NCI-H2107 treated with DMSO at 0.1 percent for 48 hours (cell line): ENCODE results near the gene RAB5IF.
A peak's percentile ranks its signal among the peaks of the same experiment; 100 is the strongest.
"Not testable (repeated sequence)": the region's sequence is repeated elsewhere in the genome, so short reads cannot be mapped to it uniquely, and the experiment has no call there.

Experiments used
- DNase-seq: peaks from one replicate; lab custom pipeline; 2025; ENCODE audit not compliant: unreplicated experiment; lab: John Stamatoyannopoulos, UW

RAB5IF gene

GRCh38 chr20:36585410-36586125 lies 20.0 kb upstream of the RAB5IF start:
- DNase-seq, result peak; percentile 60

DNA sequence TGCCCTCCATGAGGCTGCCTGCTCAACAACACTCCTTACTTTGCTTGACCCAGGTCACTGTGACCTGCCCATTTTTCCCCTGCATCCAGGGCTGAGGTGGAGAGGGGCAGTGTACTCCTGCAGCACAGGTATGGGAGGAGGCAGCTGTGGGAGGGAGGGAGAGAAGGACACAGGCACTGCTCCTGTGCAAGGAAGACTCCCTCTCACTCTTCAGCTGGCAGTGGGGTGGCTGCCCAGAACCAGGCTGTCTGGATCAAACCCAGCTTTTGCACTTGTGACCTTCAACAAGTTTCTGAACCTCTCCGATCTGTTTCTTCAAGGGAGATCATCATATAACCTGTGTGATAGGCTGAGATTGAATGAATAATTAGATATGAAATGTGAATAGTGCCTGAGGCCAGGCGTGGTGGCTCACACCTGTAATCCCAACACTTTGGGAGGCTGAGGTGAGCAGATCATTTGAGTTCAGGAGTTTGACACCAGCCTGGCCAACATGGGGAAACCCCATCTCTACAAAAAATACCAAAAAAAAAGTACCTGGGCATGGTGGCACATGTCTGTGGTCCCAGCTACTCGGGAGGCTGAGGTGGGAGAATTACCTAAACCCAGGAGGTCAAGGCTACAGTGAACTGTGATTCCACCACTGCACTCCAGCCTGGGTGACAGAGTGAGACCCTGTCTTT lies 18.1 kb upstream of the RAB5IF start:
- no peak for DNase-seq

DNA sequence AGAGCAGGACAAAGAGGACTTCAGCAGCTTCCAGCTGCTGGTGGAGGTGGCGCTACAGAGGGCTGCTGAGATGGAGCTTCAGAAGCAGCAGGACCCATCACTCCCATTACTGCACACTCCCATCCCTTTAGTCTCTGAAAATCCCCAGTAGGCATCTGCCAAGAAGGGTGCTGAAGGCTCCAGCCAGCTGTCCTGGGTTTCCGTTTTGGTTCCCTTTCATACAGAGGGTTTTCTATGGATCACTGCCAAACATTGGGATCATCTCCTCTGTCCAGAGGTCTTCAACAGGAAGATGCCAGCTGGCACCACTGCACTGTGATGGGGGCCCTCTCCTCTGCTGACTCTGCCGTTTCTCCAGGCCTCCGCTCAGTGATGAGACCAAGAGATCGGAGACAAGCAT lies 14.3 kb upstream of the RAB5IF start:
- no peak for DNase-seq

DNA sequence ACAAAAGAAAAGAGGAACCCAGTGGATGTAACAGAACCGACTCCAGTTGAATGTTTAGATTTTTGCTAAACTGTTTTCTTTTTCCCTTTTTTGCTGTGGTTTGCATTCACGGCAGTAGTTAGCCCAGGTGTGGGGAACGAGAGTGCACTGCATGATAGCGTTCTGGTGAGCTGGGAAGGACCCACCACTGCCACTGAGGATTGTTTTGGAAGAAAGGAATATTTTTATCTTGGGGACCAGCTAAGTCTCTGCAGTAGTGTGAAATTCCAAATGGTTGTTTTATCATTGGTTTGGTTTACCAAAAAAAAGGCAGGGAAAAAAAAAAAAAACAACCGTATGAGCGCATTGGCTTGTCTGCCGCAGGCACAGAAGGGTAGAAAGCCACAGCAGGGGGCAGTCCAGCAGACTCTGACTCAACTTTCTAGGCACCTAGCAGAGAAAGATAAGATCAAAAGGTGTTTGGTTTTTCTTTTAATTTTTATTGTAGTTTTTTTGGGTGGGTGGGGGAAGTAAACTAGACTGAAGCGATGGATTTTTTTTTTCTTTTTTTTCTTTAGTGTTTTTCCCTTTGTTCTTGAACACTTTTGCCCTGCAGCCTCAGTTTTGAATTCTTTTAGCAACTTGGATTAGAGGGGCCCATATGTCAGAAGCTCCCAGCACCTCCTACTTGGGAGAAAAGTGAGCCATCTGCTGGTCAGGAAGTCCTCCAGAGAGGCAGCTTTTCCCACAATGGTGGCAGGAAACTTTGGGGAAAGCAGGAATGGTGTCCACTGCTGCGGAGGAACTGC lies 13.5 kb upstream of the RAB5IF start:
- DNase-seq, result no peak

DNA sequence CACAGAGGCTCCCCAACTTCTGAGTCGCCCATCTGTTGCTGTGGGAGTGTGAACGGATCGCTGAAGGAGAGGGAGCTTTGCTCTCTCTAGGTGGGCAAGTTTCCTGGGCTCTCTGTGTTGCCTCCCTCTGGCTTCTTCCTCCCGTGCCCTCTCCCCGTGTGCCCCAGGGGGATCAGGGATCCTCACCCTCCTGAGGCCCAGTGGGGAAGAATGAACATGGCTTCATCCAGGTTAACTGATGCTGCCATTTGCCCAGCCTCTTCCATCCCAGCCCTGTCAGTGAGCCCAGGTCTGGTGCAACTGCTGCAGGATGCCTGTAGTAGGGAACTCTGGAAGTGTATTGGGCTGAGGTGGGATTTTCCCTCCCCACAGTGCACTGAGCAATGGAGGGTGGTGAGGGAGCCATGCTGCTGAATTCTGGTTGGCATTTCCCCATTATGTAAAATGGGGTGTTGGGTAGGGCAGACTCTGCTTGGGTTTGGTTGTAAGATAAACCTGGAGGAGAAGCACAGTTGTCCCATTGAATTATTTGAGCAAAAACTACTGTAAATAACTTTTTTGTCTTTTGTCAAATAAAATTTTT lies 12.1 kb upstream of the RAB5IF start:
- DNase-seq, result no peak

DNA sequence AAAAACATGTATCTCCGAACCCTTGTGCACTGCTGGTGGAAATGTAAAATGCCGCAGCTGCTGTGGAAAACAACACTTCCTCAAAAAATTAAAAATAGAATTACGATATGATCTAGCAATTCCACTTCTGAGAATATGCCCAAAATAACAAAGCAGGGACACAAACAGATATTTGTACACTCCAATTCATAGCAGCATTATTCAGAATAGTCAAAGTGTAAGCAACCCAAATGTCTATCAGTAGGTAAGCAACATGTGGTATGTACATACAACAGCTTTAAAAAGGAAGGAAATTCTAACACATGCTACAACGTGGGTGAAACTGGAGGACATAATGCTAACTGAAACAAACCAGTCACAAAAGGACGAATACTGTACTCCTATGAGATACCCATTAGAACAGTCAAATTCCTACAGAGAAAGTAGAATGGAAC lies 5.7 kb upstream of the RAB5IF start:
- no peak for DNase-seq

DNA sequence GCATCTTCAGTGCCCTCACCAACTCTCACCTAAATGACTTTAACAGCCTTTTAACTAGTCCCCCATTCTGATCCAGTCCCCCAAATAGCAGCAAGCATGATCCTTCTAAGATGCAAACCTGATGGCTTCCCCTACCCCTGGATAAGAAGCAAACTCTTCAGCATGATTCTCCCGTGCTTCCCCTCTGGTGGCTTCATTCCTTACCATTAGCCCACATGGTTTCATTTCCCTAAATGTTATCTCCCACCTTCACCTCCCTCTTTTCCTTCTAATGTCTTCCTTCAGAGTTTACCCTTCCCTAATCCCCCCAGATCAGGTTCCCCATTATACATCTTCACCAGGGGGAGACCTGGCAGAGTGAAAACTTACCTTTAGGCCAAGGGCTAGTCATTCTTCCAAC lies 4.0 kb upstream of the RAB5IF start:
- no peak for DNase-seq

DNA sequence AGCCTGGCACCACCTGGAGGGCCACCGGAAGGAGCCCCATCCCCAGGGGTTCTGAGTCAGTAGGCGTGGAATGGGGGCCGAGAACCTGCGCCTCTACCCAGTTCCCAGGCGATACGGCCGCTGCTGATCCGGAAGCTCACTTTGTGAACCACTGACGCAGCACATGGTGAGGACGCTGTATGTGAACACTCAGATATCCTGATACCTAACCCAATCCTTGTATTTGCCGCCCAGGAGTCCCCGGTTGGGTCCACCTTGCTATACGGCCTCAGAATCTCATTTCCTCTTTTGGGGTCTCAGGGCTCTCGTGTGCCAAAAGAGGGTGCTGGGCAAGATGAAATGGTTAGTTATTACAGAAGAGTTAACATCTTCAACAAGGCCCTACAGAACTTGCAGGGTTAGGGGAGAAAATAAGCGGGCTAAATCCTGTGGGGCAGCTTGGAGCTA lies 604 bp upstream of the RAB5IF start:
- no peak for DNase-seq

DNA sequence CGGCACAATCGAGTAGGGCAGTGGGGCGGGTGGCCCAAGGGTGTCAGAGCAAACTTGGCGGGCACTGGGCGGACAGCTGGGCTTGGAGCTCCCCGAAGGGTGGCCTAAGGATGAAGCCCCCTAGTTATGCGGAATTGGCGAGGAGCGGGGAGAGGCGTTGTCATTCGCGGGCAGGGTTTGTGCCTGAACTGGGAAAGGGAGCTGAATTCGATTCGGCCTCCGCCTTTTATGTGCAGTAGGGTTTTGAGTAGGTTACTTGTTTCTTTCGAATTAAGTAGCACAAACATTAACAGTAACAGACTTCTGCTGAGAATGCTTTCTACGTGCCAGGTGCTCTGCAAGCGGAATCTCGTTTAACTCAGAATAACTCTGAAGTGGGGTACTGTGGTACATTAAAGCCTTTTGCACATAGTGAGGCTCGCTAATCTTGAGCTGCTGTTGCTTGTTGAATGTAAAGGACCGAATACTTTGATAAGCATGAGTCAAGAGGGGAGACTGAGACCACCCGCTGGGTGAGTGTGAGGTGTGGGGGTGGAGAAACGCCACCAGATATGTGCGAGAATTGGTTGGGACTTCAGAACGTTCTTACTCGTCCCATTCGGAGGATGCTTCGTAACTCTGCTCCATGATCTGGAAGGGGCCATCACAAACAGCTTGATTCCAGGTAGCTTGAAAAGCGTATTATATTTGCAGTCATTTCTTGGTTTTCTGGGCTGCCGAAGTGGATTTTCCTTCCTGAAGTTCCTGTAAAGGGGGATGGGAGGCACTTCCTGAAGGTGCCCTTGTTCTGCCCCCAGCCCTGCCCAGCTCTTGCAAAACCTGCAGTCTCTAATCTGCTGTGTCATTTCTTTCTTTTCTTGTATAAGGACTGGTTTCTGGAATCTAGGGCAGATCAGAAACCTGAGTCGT lies 833 bp downstream of the RAB5IF start:
- DNase-seq, result no peak

GRCh38 chr20:36607586-36608387 lies 2.2 kb downstream of the RAB5IF start:
- DNase-seq, result no peak

DNA sequence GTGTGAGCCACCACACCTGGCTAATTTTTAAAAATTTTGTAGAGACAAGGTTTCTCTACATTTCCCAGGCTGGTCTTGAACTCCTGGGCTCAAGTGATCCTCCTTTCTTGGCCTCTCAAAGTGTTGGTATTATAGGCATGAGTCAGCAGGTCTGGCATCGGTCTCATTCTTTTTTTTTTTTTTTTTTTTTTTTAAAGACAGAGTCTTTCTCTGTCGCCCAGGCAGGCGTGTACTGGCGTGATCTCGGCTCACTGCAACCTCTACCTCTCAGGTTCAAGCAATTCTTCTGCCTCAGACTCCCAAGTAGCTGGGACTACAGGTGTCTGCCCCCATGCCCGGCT lies 2.8 kb downstream of the RAB5IF start:
- not testable (repeated sequence) for DNase-seq

DNA sequence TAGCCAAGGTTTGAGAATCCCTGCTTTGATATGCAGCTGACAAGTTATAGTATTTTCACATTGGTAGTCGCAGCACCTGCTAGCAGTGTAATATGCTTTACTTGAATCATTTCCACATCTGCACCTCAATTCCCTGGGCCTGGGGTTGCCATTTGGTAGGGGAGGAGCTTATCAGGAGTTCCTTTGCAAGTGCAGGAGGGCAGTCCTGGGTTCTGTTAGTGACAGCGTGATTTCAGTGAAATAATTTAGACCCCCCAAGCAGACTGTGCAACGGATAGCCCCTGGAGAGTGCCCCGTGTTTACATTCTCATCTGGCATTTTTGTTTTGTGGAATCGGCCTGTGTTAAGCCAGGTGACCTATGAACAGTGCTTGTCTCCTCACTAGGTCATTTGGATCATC lies 6.0 kb downstream of the RAB5IF start:
- no peak for DNase-seq

DNA sequence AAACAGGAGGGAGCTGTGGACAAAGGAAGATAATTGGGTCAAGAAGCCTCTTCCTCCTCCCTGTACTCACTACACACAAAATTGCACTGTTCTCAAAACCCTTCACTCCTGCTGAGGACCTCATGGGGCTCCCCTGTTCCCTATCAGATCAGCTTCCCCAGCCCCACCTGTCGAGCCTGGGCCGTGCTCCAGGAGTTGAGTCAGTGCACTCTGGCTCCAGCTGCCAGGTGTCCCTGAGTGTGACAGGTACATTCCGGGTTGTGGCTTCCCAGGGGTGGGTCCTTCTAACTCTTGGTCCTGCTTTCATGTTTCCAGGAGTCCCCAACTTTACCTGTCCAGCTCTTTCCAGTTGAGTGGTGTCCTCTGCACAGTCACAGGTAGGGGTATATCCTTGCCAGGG lies 8.4 kb downstream of the RAB5IF start:
- peak; percentile 87 for DNase-seq

DNA sequence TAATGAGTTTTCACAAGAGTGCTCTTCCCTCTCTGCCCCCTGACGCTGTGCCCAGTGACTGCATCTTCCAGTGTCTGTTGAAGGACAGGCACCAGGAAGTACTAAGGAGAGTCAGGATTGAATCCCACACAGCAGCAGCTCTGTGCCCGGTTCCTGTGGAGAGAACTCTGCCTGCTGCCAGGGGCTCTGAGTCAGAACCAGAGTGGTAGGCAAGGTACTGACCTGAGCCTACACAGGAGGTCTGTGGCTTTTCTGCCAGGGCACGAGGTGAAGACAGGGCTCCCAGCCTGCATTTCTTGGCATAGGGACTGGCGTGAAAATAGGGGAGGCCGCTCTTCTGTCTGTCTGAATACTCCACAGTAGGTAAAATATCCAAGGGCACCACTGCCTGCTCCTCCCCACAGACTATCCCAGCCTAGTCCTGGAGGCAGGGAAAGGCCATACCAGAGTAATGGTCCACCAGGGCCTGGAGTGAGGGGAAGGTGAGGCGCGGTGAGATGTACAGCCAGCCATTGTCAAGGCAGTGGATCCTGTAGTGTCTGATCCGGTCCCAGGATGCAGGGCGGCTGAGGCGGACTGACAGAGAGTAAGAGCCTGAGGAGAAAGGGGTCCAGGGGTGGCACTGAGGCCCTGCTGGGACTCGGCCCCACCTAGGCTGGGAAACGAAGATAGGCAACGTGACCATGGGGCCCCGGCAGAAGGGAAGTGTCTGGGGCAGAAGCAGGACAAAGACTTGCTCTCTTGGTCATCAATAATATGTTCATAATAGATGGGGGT lies 9.4 kb downstream of the RAB5IF start:
- no peak for DNase-seq

DNA sequence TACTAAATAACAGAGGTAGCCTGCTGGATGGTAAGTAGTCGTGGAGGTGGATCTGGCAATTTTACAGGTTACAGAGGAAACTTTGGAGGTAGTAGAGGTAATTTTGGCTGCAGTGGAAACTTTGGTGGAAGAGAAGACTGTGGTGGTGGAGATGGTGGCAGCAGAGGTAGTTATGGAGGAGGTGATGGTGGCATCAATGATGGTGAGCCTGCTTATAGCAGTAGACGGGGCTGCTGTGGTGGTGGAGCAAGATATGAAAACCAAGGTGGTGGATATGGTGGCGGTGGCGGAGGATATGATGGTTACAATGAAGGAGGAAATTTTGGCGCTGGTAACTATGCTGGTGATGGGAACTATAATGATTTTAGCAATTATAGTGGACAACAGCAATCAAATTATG lies 15.3 kb downstream of the RAB5IF start:
- no peak for DNase-seq

DNA sequence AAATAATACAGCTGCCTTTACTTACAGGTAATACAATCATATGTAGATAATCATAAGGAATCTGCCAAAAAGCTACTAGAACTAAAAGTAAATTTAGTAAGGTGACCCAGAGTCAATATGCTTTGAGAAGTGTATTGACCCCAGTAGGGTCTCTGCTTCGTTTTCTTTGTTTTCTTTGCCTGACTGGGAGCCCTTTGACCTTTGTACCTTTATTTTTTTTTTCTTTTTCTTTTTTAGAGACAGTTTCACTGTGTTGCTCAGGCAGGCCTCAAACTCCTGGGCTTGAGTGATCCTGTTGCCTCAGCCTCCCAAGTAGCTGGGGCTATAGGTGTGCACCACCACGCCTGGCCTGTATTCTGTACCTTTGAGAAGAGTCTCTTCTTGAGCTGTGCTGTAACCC lies 17.9 kb downstream of the RAB5IF start:
- no peak for DNase-seq

DNA sequence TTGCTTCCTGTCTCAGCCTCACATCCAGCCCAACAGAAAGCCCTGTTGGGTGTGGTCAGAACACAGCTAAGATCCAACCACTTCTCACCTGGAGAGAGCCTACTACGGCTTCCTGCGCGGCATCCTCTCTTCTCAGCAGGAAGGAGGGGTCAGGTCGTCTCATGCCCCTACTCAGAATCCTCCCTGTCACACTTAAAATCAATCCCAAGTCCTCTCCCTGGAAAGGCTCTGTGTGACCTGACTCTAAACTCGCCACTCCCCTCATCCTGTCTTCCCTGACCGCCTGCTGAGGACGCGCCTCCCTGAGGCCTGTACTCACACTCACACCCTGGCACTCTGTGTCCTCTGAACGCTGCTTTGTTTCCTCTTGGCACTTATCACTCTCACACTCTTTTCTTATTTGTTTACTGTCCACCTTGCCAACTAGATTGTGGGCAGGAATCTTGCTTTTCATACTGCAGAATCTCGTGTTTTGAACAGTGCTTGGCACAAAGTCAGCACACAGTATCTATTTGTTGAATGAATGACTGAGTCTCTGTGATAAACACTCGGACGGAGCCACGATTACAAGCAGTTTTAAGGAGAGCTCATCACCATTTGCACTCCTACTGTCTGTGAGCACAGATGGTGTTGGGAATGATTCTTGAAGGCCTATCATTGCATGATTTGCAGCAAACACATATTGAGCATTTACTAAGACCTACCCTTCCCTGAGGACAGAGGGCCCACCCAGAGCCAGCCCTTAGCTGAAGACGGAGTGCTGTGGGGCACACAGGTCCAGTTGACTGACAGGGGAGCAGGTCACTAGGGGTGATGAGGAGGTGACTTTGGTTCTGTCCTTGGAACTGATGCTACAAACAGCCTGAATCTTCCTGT lies 18.7 kb downstream of the RAB5IF start:
- no peak for DNase-seq

DNA sequence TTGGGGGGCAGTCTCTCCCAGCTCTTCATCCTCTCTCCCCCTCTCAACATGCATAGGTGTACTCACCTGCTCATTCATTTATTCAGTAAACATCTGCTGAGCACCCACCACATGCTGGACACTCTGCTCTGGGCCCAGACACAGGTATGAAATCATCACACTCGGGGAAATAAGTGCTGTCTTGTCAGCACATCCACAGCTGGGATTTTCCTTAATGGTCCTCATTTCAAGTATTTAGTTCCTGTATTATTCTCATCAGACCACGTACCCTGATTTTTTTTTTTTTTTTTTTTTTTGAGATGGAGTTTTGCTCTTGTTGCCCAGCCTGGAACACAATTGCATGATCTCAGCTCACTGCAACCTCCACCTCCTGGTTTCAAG lies 19.4 kb downstream of the RAB5IF start:
- no peak for DNase-seq
